ENCODE measurements around the gene DLG2. TPM values are rescaled to one million over a fixed set of nuclear protein-coding genes. Genes with fewer than 3 reads are reported as not detected.

Gene DLG2
- total and polyA plus RNA-seq, 2 of the 8 experiments (the other 6 are each of a cell fraction or from before 2014, with no cell fraction given): 1.7 to 14.3 TPM

DNA sequence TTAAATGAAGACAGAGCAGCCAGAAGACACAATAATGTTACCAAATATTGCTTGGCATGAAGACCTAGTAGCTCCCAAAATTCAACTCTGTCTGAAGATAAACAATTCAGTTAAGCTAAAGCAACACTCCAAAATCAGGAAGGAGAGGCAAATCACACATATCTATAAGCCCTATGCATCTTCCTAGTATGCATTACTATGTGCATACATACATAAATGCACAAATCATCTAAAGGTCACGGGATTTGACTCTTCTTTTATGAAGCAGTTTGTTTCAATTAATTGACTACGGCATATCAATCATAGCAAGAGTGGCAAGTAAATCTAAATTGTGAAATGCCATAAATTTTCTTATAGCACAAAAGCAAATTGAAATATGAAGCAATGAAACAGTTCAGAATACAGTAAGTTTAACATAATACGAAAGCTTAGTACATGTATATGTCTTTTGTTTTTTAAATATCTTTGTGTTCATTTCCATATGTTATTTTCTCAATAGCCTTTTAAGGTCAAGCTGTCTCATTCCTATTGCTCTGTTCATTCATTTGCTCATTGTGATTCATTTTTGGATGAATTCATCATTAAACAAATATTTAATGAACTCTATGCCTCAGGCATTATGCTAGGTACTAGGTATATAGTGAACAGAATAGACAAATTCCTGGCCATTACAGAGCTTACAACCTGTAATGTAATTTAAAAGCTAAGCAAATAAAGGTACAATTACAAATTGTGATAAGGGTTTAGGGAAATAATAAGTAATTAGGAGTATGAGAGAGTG, 540.5 kb downstream of the DLG2 start:
- Histone ChIP-seq H3K18ac (ENCODE audit: extremely low read depth, low read length) (no peak overlapping the region), H4K20me1 (replicated peaks in 1 of 2; ENCODE audit: control insufficient read depth in 1 of 2, insufficient read depth in 2 of 2, low read length in 2 of 2) (no peaks in the 10 kb centered on the region), H4K5ac (ENCODE audit: insufficient read length, low read depth, low read length) (no peak overlapping the region), H3K27ac (ENCODE audit: low read depth, low read length) (no peak overlapping the region), H3K4me2 (ENCODE audit: insufficient read depth in 1 of 2, low read depth in 2 of 2, low read length in 2 of 2) (no peak overlapping the region), H3K9me3 (ENCODE audit: insufficient read depth in 2 of 2, low read depth in 1 of 2, low read length in 1 of 2) (no peaks in the 10 kb centered on the region), H3K27me3 (replicated peaks in 1 of 4; ENCODE audit: control insufficient read depth in 3 of 4, extremely low read depth in 1 of 4, insufficient read depth in 3 of 4, low read length in 3 of 4) (peaks cover 0 to 2% (median 0%) of the 10 kb centered on the region in 4 experiments; a peak in 1 of 7 replicates), H2BK5ac (ENCODE audit: low read depth, low read length) (no peak overlapping the region), H3K56ac (replicated peaks; ENCODE audit: insufficient read length, low read depth, low read length) (no peak overlapping the region), H3K9ac (replicated peaks in 1 of 4; ENCODE audit: extremely low read depth in 1 of 4, low read depth in 3 of 4, low read length in 3 of 4) (no peak overlapping the region), H3K4me1 (replicated peaks in 1 of 4; ENCODE audit: control insufficient read depth in 3 of 4, insufficient read depth in 4 of 4, low read length in 3 of 4) (no peaks in the 10 kb centered on the region), H3K79me2 (ENCODE audit: control insufficient read depth in 1 of 2, insufficient read depth in 2 of 2, low read length in 2 of 2) (no peaks in the 10 kb centered on the region), H3K4me3 (ENCODE audit: extremely low read depth in 1 of 4, insufficient read depth in 2 of 4, low read depth in 3 of 4, low read length in 4 of 4) (no peak overlapping the region), H2BK12ac (ENCODE audit: low read depth, low read length) (no peak overlapping the region), H2AK5ac (ENCODE audit: low read depth, low read length) (no peak overlapping the region), H2AFZ (ENCODE audit: low read length) (no peak overlapping the region), H2BK20ac (ENCODE audit: low read length) (no peak overlapping the region), H2BK15ac (ENCODE audit: low read length) (no peak overlapping the region), H4K8ac (ENCODE audit: extremely low read depth, insufficient read depth, low read length) (no peak overlapping the region), H3K4ac (replicated peaks; ENCODE audit: insufficient read length, low read depth, low read length) (no peak overlapping the region), H3K36me3 (ENCODE audit: control insufficient read depth in 2 of 4, insufficient read depth in 4 of 4, low read length in 3 of 4) (no peaks in the 10 kb centered on the region; a peak in 1 of 8 replicates), H3K14ac (ENCODE audit: insufficient read length) (no peak overlapping the region), H3K23me2 (ENCODE audit: low read depth, low read length) (no peaks in the 10 kb centered on the region), H2BK120ac (replicated peaks; ENCODE audit: low read depth, low read length) (no peak overlapping the region), H4K91ac (replicated peaks; ENCODE audit: insufficient read length, low read length) (no peak overlapping the region), H3K79me1 (ENCODE audit: low read depth, low read length) (no peaks in the 10 kb centered on the region), H3K23ac (ENCODE audit: insufficient read length) (no peak overlapping the region)
- DNase-seq (ENCODE audit: low read depth in 1 of 2, low spot score in 2 of 2) (no peak), FAIRE-seq (no peak)
- 93% methylated on average over 3 of the region's 3 CpGs; no CpG with 5 or more reads in 1 of the 2 experiments for WGBS, 2 experiments (ENCODE audit: extremely low coverage in 1 of 2, insufficient coverage in 1 of 2, insufficient read length in 1 of 2, insufficient replicate concordance in 2 of 2, low coverage in 1 of 2, low lambda C conversion rate in 2 of 2, missing lambda C conversion rate in 1 of 2)
- CTCF ChIA-PET (ENCODE audit: partially characterized antibody): interaction anchor here (0.6 to 0.7 kb wide), 2 partner anchors 93 to 120 kb away, joined by 3 read pairs; no protein-coding TSS in a partner anchor
- POLR2A ChIA-PET (ENCODE audit: partially characterized antibody): no interaction called here
- no peak for TF ChIP-seq CHD1 (IDR thresholded peaks at IDR 0.05; ENCODE audit: low read depth, low read length)
- no peak for TF ChIP-seq MAFK (IDR thresholded peaks at IDR 0.05; ENCODE audit: low read depth, low read length)
- no peak for TF ChIP-seq TAF7 (optimal IDR thresholded peaks at IDR 0.05; ENCODE audit: borderline replicate concordance, low read depth, low read length)
- no peak for TF ChIP-seq SIX5 (IDR thresholded peaks at IDR 0.05; ENCODE audit: low read depth, low read length)
- no peak for TF ChIP-seq USF2 (IDR thresholded peaks at IDR 0.05; ENCODE audit: low read length)
- TF ChIP-seq SIN3A (conservative IDR thresholded peaks at IDR 0.05 in 1 of 2, IDR thresholded peaks at IDR 0.05 in 1 of 2; ENCODE audit: low read depth in 1 of 2, low read length in 2 of 2): no peak
- no peak for TF ChIP-seq KDM5A (IDR thresholded peaks at IDR 0.05; ENCODE audit: low read length)
- no peak for TF ChIP-seq JUND (IDR thresholded peaks at IDR 0.05; ENCODE audit: low read length)
- TF ChIP-seq PHF8 (conservative IDR thresholded peaks at IDR 0.05; ENCODE audit: low read depth, low read length): no peak
- no peak for TF ChIP-seq HDAC6 (IDR thresholded peaks at IDR 0.05; ENCODE audit: low read depth, low read length)
